ENCODE measurements around the gene WDR12.

DNA sequence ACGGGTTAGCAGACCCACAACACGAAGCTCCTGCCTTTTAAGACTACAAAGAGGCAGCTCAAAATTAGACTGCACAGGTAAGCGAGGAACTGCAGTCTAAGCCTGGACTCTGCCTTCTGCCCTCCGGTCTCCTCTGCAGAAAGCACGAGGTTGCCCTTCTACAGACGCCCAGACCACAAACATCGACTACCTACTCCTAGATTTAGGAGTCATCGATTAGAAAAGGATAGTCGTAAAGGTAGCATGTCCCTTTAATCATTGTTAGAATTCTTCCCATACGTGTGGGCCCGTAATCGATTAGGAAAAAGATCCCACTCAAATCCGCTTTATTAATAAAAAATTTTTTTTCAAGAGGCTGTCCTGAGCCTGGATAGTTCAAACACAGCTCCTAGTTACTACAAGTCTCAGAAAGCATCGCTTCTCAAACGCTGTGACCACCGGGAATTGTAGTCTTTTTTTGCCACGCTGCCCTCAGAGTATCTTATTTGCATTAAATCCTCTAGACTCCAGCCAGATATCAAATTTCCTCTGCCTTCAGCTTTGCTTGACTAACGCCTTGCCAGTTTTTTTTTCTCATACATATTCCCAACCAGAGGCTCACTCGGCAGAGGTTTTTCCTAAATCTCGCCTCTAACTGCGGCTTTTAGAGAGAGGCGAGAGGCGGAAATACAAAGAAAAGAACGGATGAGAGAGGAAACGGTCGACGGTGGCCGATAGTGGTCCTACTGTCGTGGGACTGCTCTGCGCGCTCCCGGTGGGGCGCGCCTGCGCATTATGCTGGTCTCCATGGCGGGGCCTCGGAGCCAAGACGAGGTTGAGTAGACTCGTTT is at the start of gene WDR12, which contains the start of gene CARF:
- TF ChIP-seq SIN3A (IDR thresholded peaks at IDR 0.05; ENCODE audit: borderline replicate concordance, low read depth, low read length) (peak; percentile 87), EZH2phosphoT487 (IDR thresholded peaks at IDR 0.05; ENCODE audit: borderline replicate concordance, low read depth) (no peak), SMC3 (IDR thresholded peaks at IDR 0.05; ENCODE audit: low read depth, low read length) (no peak), YY1 (IDR thresholded peaks at IDR 0.05; ENCODE audit: low read depth) (peak; percentile 66; the same call in 1 of the 2 replicates), TAF1 (IDR thresholded peaks at IDR 0.05; ENCODE audit: borderline replicate concordance, low read depth, low read length) (peak; percentile 65)
- TF ChIP-seq, protein P1, sequence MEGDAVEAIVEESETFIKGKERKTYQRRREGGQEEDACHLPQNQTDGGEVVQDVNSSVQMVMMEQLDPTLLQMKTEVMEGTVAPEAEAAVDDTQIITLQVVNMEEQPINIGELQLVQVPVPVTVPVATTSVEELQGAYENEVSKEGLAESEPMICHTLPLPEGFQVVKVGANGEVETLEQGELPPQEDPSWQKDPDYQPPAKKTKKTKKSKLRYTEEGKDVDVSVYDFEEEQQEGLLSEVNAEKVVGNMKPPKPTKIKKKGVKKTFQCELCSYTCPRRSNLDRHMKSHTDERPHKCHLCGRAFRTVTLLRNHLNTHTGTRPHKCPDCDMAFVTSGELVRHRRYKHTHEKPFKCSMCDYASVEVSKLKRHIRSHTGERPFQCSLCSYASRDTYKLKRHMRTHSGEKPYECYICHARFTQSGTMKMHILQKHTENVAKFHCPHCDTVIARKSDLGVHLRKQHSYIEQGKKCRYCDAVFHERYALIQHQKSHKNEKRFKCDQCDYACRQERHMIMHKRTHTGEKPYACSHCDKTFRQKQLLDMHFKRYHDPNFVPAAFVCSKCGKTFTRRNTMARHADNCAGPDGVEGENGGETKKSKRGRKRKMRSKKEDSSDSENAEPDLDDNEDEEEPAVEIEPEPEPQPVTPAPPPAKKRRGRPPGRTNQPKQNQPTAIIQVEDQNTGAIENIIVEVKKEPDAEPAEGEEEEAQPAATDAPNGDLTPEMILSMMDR (IDR thresholded peaks at IDR 0.05): no peak
